GM19023 (cell line): ENCODE results near the gene ZNF629.

ENCODE experiments used
- ATAC-seq: cut with Tn5 transposase; IDR thresholded peaks from one replicate; pipeline ENCODE4 v1.9.1; 2021; ENCODE audit warnings: mild to moderate bottlenecking, moderate library complexity; ENCODE audit not compliant: unreplicated experiment

Gene ZNF629

GRCh38 chr16:30786115-30786935 lies 680 bp downstream of the ZNF629 start:
- ATAC-seq: no peak

- ATAC-seq: no peak
These were observed 1.6 kb downstream of the ZNF629 start for GRCh38 chr16:30785126-30786106.

DNA sequence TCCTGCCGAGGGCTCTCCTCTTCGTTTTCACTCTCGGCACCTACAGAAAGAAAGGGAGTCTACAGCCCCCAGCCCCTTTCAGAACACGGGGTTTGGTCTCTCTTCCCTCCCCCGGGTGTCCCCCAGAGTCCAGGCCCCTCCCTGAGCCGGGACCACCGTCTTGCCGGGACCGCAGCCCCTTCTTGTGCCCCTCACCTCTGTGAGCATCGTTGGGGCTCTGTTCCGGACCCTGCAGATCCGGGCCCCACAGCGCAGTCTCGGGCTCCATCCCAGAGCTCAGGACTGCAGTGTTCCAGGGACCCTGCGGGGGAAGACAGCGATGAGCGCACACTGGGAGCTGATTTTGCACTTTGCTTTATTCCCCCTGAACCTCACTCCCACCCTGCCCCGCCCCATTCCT lies 2.8 kb downstream of the ZNF629 start:
- no peak for ATAC-seq

- no peak for ATAC-seq
These were observed 3.5 kb downstream of the ZNF629 start for GRCh38 chr16:30783280-30784109.

- no peak for ATAC-seq
These were observed 4.3 kb downstream of the ZNF629 start for GRCh38 chr16:30782486-30783279.

- ATAC-seq: no peak
These were observed 6.5 kb downstream of the ZNF629 start for GRCh38 chr16:30780549-30780948.

DNA sequence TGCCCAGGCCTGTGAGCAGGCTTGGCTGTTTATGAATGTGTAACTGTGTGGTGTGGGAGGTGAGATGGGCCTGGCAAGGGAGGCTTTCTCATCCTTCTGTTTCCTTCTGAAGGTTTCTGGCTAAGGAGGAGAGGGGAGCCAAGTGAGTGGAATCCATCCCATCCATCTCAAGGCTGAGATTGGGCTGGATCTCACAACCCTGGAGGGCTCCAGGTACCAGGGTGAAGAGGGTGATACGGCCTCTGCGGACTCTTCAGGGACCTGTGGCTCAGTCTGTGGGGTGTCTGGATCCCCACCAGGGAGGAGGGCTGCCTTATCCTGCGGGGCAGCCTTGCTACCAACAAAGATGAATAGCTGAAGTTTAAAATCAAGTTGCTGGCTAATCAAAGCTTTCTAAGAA lies 7.0 kb downstream of the ZNF629 start:
- no peak for ATAC-seq

- no peak for ATAC-seq
These were observed 7.4 kb downstream of the ZNF629 start for GRCh38 chr16:30779596-30779995.

- no peak for ATAC-seq
These were observed 8.3 kb downstream of the ZNF629 start for GRCh38 chr16:30778549-30779244.

GRCh38 chr16:30777591-30778297 lies 9.3 kb downstream of the ZNF629 start:
- no peak for ATAC-seq

- ATAC-seq: peak; percentile 56
These were observed 11.4 kb downstream of the ZNF629 start for GRCh38 chr16:30775392-30776188.

DNA sequence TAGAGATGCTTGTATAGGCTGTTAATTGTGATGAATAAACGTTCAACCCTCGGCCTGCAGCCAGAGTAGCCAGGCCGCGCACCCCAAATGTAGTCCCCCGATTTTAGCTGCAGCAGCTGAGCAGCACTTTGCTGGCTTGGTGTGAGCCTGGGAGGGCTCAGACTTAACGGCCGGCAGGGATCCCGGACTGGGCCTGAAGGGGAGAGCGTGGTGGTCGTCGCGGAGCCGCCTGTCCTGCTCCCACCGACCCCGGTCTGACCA lies 11.9 kb downstream of the ZNF629 start:
- no peak for ATAC-seq

DNA sequence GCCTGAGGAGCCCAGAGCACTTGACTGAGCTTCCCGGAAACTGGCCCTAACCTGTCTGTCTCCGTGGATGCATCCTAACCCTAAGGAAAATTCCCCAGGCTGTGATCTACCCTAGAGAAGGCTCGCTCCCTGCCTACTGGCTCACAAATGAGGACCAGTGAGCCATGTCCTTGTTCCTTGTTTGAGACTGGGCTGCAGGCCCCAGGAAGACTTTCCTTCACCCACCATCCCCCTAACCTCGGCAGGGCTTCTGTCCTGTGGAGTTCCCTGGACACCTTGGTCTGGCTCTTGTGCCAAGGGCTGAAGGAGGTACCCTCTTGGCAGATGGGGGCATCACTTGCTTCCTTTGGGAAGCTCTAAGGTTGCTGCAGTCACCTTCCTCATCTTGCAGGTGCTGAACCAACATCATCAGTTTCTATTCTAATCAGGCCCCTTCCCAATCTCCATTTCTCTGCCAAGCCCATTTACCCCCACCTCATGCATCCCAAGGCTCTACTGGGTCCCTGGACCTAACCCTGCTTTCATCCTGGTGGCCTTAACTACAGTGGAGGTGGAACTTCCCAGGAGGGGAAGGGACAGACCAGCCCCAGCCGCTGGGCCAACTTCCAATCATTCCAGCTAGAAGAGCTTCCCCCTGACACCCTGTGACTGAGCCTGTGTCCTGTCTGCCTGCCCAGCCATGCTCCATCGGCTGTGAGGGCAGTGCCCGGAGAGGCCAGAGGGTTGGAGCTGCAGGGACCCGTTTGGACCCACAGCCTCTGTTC lies 12.5 kb downstream of the ZNF629 start:
- ATAC-seq: no peak

- ATAC-seq: no peak
These were observed 13.2 kb downstream of the ZNF629 start for GRCh38 chr16:30773826-30774225.

DNA sequence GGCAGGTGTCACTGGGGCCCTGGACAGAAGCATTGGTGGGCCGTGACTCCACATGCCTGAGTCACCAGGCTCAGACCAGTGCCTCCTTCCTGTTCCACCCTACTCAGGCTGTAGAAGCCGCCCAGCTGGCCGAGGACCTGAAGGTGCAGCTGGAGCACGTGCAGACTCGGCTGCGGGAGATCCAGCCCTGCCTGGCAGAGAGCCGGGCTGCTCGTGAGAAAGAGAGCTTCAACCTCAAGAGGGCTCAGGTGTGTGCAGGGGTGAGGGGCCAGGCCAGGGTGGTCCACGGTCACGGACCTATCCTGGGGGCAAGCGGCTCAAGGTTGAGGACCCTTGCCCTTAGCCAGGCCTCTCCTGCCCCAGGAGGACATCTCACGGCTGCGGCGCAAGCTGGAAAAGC lies 15.3 kb downstream of the ZNF629 start:
- ATAC-seq: no peak

DNA sequence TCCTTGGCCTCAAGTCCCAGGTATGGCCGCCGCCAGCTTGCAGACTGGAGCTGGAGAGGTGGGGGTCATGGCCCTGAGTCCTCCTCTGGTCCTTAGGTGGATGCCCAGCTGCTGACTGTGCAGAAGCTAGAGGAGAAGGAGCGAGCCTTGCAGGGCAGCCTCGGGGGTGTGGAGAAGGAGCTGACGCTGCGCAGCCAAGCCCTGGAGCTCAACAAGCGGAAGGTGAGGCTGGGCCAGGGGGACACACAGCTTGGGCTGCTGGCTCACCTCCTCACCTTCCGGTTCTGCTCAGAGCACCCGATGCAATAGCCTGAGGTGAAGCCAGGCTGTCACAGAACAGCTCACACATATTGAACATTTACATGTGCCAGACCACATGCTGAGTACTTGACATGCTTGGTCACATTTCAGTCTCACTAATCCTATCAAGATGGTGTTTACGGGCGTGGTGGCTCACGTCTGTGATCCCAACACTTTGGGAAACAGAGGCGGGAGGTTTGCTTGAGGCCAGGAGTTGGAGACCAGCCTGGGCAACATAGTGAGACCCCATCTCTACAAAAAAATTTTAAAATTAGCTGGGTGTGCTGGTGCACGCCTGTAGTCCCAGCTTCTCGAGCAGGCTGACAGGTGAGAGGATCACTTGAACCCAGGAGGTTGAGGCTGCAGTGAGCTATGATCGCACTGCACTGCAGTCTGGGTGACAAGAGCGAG lies 17.5 kb downstream of the ZNF629 start:
- ATAC-seq: no peak

- ATAC-seq: no peak
These were observed 18.3 kb downstream of the ZNF629 start for GRCh38 chr16:30768583-30769181.
